Esophagus muscularis mucosa (tissue), 4 donors: Measurements from ENCODE around the gene UBE2V1. TPM values are rescaled to one million over a fixed set of nuclear protein-coding genes. Genes with fewer than 3 reads are reported as not detected.

Experiments
- total RNA-seq, 4 donors: library from RNA; depleted of rRNA; stranded (reverse); fragments of >200 nt; gene quantifications; one replicate each; pipeline versions ENCODE4 v1.1.0 to v1.2.1, GENCODE V29; 2016

Gene UBE2V1
- total RNA-seq, 4 donors from 2014 or later, result 66.8 to 104 (median 78.3) TPM

Other genes starting within 250 kb of the UBE2V1 start
- 1 to 10 TPM; 4.0 to 6.7 (median 5.5) TPM for gene SPATA2, start 197.6 kb downstream of the UBE2V1 start, total RNA-seq
- 100 to 1,000 TPM in 1 of 4 donors, 10 to 100 TPM in 3; 65.2 to 142 (median 78.1) TPM for gene RNF114, start 176.8 kb downstream of the UBE2V1 start, total RNA-seq
- 1 to 10 TPM in 3 of 4 donors, under 1 TPM in 1; 0.83 to 5.3 (median 3.0) TPM for gene SNAI1, start 130.2 kb downstream of the UBE2V1 start, total RNA-seq
- gene PEDS1, start 40.6 kb upstream of the UBE2V1 start, total RNA-seq, result 10 to 100 TPM; 22.2 to 50.3 (median 30.7) TPM
- 100 to 1,000 TPM; 105 to 195 (median 144) TPM for gene CEBPB, start 77.7 kb upstream of the UBE2V1 start, total RNA-seq